COLO829 (cell line): ENCODE results near the gene ARHGEF10L.

Experiments
- DNase-seq: peaks from one replicate; pipeline ENCODE4 v3.0.0; 2012; ENCODE audit warnings: low spot score

ARHGEF10L gene

DNA sequence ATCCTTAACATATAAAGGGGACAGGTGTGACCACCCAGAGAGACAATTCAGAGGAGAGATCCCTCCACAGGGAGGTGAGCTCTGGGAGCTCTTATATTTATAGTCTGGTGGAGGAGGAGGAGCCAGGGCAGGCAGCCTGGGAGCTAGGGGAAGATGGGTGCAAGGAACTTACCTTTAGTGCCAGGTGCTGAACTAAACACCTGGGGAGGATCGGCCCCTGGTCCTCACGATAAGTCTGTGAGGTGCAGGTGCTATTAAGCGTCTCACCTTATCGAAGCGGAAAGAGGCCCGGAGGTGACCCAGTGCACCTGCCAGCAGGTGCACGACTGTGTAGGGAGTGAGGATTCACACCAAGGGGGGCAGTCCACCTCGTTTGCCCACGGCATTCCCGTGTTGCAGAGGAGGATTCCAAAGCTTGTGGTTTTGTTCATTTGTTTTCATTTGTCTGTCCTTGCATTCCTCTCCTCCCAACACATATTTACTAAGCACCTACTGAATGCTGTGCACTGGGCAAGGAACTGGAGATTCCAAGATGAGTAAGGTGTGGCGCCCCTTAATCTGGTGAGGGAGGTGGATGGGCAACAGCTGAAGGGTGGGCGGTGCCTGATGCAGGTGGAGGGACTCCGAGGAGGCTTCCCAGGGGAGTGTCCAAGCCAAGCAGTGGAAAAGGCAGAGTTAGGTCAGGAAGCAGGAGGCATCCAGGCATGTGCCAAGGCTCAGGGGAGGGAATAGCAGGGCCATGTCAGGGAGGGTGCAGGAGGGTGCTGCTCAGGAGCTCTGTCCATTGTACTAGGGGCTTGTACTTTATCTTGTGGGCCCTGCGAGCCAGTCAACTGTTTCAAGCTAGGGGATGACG, 11.5 kb downstream of the ARHGEF10L start:
- DNase-seq: no peak

DNA sequence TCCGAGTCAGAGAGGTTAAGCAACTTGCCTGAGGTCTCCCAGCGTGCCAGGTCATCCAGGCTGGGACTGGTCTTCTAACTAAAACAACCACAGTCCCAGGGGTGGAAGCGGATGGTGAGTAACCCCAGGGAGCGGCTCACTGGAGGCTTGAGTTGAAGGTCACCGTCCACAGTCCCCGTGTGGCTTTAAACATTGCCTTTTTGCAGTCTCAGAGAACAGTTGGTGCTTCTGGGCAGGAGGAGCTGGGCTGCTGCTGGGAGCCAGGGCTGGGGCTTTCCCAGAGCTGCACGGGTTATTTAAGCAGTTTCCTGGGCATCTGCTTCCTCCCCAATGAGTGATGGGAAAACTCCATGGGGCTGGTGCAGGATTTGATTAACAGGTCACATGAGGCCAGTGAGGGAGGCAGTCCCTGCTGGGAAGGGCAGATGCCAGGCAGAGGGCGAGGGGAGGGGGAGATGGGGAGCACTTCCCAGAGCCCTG, 12.3 kb downstream of the ARHGEF10L start:
- no peak for DNase-seq

DNA sequence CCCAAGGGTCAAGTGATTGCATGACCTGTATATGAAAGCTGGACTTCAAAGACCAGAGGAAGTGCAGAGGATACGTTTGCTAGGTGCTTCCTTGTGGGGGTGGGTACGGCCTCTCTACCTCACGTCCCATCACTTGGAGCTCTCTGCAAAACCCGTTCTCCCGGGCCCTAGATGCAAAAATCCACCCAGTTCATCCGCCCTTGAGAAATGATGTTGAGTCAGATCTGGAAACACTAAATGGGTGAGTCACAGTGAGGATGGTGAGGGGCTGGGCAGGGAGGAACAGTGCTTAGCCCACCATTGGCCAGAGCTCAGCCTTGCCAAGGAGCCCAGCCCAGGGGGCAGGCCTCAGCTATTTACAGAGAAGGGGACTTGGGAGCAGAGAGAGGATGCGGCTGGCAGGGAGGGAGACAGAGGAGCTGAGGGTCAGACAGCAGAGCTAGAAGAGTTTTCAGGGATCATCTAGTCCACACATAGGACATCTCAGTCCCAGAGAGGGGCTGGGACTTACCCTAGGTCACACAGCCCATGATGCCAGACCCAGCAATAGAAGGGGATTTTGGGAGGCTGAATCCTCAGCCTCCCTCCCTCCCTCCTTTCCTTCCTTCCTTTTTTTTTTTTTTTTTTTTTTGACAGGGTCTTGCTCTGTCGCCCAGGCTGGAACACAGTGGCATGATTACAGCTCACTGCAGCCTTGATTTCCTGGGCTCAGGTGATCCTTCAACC, 14.6 kb downstream of the ARHGEF10L start:
- no peak for DNase-seq

DNA sequence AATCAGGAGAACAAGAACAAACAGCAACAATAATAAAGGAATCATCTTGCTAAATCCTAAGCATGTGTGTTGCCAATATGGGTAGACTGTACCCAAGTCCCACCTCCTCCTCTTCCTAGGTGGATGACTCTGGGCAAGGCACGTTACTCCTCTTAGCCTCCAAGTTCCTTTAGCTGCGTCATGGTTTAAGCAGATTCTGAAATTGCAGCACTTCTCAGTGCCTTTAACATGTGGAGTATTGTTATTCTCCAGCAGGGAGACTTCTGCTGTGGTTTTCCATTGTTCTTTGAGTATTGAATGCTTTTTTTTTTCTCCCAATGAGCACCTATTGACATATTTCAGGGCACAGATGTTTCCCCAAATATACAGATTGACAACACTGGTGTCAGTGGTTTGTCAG, 15.5 kb downstream of the ARHGEF10L start:
- DNase-seq: no peak

DNA sequence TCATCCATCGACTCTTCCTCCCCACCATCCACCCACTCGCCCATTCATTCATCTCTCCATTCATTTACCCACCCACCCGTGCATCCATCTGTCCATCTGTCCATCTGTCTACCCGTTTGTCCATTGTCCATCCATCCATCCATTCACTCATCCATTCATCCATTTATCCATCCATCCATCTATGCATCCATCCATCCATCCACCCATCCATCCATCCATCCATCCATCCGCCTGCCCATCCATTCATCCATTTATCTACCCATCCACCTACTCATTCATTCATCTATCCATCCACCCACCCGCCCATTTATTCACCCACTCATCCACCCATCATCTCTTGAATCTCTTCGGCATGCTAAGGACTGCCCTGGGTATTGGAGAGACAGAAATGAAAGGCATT, 18.5 kb downstream of the ARHGEF10L start:
- DNase-seq: no peak

DNA sequence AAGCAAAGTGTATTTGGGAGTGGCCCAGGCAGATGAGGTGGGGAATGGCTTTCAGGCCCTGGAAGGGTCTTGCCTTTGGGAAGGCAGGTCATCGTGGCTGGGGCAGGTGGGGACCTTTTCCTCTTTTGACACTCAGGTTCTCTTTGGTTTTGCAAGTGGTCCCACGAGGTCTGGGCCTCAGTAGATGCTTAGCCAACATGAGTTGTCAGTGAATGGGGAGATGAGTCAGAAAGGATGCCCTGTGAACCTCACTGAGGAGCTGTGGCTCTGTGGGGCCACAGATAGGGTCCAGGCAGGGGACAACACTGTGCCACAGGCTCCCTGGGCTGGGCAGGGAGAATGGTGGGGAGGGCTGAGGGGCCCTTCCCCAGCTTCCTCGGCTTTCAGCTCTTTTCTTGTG, 19.0 kb downstream of the ARHGEF10L start:
- no peak for DNase-seq

DNA sequence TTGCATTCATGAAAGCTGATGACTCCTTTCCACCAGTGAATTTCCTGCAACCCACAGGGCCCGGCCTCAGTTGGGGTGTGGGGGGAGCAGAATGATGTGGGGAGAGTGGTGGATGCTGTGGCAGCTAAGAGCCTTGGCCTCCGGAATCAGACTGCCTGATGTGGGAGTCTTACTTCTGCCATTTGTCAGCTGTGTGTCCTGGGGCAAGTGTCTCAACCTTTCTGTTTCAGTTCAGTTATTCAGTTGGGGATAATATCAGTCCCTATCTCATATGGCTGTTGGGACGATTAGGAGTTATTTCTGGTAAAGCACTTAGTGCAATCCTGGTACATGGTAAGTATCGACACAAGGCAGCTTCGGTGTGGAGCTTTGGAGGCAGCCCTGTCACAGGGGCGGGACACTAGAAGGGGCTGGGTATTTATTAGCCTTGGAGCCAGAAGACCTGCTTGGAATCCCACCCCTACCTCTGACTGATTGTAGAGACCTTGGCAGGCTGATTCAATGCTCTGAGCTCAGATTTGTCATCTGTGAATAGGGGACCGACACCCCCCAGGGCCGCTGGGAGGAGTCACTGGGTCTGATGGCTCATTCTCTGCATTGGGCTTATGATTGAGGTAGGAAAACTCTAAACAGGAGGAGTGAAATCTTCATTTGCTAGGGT, 19.6 kb downstream of the ARHGEF10L start:
- no peak for DNase-seq

DNA sequence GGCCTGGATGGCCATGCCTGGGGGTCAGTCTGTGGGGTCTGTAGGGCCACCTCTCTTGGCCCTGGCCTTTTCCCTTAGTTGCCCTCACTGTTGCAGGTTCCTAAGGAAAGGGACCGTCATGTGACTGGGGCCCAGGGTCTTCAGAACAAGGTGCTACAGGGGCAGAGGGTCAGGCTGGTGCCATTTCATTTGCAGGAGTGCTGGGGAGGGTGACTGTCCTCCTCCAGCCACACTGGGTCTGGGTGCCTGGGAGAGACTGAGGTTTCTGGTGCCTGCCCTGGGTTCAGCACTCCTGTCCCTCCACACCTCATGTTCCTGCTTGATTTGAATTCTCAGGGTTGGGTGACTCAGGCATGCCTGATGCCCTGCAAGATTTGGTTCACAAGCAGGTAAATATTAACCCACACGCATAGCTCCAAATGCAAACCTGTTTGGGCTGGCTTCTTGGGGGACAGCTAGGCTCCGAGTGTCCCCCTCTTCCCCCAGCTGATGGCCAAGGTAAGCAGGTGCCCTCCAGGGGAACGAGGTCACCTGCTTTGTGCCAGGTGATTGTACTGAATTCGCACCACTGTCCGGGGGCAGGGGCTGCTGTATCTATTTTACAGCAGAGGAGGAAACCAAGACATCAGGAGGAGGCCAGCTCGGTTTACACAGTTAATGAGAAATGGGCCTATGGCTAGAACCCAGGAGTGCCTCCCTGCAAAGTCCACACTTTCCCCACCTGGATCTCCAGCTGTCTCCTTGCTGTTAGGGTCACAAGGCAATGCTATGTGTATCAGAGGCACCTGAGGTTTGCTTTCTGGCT, 20.3 kb downstream of the ARHGEF10L start:
- DNase-seq: no peak

DNA sequence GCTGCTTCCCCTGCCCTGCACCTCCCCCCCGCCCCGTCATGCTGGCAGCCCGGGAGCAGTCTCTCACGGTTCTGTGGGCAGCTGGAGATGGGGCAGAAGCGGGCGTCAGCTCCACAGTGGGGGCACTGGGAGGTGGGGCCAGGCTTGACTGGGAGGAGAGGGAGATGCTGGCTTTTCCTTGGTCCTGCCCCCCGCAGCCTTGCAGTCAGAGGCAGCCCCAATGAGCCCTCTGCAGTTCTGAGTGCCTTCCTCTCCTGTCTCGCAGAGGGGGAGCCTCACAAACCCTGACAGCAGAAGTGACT, 21.7 kb downstream of the ARHGEF10L start:
- no peak for DNase-seq

DNA sequence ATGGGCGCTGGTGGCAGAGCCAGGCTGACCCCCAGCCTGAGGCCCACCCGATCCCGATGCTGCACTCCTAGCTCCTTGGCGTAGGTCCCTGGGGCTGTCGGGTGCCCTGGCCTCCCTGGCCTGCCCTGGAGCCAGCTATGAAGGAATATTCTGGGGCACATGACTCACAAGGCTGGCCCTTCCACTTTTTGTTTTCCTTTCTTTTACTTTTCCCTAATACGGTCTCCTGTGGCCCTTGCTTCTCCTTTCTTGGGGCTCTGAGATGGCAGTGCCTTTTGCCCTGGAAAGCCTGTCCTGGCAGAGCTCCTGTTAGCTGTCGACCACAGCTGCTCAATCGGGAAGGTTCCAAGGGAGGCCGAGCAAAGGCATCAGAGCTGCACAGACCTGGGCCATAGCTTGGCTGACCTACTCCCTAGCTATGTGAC, 22.1 kb downstream of the ARHGEF10L start:
- DNase-seq: no peak

DNA sequence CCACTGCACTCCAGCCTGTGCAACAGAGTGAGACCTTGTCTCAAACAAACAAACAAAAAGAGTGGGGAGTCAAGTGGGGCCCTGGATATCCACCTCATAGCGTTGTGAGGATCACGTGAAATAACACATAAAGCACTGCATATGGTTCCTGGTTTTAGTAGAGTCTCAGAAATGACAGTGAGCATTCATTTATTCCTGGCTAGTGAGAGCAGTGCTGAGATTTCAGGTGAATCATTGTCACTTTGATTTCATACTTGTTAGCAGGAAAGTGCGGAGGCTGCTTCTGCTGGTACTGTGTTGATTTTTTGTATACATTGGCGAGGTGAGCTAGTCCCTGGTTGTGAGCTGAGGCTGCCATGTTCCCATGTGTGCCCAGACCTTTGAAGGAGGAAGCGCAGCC, 22.9 kb downstream of the ARHGEF10L start:
- DNase-seq: no peak

DNA sequence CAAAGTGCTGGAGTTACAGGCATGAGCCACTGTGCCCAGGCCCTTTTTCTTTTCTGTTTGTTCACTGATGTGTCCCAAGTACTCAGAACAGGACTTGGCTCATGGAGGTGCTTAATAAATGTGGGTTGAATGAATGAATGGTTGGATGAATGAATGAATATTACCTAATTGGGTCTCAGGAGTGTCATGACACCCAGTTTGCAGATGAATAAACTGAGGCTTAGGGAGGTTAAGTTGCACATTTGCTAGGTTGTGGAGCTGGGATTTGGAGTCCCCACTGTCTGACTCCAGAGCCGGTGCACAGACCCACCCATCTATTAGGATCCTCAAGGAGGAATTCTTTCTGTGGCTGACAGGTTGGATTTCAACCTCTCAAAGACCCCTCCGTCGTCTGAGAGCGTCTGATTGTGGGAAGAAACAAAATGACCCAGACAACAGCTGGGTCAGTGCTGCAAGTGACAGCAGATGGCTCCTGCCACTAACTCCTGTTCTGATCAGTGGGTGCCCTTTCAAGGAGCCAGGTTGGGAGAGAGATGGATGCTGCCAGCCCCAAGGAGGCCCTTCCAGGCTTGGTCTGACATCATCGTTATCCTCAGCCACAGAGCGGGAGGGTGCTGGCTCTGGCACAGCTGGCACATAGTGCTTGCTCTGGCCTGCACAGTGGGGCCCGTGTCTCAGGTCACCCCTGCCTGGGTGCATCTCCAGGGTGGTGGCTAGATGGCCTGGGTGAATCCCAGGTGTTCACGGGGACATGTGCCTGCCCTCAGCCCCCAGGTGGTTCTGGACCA, 24.2 kb downstream of the ARHGEF10L start:
- DNase-seq: no peak

DNA sequence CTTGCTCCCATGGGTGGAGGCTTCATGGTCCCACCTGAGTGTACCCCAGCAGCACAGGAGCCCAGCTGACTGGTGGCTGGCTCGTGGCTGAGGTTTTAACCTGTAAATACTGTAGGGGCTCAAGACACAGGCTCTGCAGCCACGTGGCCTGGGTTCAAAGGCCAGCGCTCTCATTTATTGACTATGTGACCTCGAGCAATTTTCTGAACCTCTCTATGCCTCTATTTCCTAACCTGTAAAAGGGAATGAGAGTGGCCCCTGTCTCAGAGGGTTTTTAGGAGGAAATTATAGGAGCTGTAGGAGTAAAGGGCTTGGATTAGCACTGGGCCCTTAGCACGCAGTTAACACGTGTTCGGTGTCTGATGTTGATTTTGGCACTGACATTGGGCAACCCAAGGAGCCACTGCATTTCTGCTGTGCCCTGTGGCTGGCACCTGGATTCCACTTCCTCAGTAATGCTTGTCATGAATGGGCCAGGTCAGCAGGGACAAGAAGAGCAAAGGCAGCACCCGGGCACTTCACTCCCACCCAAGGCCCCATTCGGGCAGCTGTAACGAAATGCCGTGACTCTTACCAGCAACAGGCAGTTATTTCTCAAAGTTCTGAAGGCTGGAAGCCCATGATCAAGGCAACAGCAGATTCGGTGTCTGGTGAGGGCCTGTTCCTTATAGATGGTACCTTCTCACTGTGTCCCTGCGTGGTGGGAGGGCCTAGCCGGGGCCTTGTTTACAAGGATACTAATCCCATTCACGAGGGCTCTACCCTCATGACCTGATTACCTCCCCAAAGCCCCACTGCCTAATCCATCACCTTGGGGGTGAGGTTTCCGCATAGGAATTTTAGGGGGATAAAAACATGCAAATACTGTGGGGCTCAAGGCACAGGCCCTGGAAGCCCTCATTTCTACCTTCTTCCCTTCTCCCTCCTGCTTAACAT, 25.2 kb downstream of the ARHGEF10L start:
- no peak for DNase-seq

DNA sequence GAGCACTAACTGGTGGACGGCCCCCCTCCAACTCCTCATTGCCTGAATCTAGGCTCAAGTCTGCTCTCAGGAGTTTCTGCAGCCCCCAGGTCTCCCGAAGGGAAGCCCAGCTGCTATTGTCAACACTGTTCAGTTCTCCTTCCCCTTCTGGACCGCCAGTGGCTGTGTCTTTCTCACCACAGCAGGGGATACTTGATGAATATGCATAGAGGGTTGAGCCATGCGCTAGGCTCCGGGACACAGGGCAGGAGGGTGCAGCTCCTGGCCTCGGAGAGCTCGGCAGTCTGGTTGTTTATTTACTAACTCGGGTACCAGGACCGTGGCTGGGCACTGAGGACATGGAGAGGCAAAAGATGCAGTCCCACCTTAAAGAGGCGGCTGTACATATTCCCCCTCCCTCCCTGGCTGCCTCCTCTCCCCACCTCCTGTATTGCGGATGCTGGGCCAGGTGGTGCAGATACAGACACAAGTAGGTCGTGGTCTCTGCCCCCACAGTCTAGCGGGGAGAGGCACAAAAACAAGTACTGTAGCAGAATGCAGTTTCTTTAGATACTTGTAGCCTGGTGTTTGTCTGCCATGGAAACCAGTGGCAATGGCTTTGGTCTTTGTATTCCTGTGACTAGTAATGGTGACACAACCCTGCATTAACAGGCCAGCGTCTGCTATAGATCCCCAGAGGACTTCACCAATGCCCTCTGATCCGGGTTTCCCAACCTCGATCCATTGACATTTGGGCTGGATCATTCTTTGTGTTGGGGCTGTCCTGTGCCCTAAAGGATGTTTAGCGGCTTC, 26.2 kb downstream of the ARHGEF10L start:
- DNase-seq: no peak

DNA sequence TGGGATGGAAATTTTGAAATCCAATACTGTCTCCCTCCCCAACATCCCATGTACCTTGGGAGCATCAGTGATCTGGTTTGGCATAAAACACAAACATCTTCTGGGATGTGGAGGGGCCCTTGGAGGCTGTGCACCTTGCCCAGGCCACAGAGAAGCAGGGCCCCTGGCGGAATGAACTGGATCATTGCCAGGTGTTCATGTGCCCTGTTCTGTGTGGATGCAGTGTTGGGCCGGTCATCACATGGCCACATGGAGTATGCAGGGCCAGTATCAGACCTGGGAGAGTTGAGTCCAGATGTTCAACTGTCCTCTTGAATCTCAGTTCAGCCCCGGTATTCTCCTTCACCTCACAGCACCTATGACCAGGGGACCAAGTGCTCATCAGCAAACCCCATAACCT, 26.9 kb downstream of the ARHGEF10L start:
- no peak for DNase-seq

DNA sequence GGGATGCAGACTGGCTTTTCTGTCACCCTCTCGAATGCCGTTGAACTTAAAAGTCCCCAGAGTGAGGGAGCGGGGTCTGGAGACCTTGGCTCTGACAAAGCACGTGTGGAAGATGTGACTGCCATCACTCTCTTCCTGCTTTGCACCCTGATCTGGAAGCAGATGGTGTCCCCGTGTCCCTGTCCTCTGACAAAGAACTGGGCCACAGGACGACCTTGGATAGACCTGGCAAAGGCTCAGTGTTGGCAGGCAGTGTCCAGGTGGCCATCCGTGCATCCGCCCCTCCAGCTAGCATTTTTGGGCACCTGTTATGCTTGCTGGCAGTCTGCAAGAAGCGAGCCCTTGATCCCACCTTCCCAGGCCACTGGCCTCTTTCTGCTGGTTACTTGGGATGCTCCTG, 27.4 kb downstream of the ARHGEF10L start:
- DNase-seq: no peak

DNA sequence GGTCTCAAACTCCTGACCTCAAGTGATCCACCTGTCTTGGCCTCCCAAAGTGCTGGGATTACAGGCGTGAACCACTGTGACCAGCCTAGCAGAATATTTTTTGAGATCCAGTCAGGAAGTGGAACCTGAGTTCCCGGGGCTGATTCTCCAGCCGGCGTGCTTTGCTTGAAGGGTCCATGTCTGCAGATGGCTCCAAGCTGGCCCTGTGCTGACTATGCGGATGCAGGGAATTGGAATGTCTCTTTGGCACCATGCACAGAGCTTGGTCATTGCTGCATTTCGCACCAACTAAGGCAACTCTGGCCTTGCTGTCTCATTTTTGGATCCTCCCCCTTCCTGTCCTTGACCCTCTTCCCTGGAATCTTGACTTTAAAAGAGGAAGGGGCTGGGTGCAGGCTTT, 28.1 kb downstream of the ARHGEF10L start:
- DNase-seq: no peak

DNA sequence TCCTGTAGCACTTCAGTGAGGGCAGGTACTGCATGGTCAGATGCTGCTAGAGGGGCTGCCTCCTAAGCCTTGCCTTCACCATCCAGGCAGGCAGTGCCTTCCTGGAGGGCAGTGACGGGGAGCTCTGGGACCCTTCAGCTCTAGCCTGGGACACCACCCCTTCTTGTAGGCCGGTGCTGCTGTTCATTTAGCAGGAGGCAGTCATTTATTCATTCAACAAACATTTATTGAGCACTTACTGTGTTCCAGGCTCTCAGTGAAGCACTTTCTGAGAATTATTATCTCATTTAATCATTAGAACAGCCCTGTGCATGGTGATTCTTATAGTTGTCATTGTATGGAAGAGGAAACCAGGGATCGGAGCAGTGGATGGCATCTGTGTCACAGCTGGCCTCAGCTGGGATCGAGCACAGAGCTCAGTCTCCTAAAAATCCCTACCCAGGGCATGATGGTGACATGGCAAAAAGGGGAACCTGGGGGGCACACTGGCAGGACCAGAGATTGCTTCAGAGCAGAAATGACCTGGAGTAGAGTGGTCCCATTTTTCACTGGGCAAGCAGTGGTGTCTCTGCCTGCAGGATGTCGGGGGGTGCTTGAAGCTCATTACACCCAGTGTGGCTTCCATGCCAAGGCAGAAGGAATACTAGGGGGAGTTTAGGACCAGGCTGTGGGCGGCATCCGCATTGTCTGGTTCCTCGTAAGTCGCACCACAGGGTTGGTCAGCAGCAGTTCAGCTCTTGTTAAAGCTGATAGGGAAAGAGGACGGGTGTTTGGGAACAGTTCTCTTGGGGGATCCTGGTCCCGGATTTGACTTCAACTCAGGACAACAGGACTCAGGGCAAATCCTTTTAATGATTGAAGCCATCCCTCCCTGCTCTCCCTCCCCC, 28.8 kb downstream of the ARHGEF10L start:
- no peak for DNase-seq
